Measurements from ENCODE around the gene SRRM5. TPM values are rescaled to one million over a fixed set of nuclear protein-coding genes. Genes with fewer than 3 reads are reported as not detected.

SRRM5 gene
- total RNA-seq, 1 experiment from 2014 or later: not detected

DNA sequence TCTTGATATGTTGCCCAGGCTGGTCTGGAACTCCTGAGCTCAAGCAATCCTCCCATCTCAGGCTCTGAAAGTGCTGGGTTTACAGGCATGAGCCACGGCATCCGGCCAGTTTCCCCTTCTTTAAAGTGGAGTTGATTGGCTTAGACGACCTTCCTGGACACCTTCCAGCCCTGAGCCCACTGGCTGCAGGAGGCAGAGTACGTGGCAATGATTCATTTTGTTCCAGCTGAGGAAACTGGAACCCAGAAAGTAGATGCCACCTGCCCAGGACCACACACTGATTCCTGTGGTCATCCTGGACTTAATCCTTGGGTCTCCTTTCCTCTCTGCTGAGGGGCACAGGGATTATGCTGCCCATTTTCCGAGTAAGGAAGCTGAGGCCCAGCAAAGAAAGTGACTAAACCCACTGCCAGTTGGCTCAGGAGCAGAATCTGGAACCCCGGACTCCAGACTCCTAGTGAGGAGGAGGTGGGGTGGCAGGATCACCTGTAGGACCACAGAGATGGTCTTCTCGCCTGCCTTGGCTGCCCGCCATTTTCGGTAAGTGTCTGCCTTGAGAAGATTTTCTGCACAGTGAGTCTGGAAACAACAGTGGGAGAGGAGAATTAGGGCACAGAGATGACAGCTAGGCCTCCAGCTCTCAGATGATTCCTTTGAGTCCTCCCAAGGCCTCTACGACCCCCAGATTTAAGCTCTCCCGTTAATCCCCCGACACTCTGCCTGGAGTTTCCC, 37.3 kb upstream of the SRRM5 start:
- Histone ChIP-seq H4K20me1 (ENCODE audit: insufficient read depth) (no peaks in the 10 kb centered on the region), H3K27me3 (ENCODE audit: insufficient read depth, low read length) (no peaks in the 10 kb centered on the region), H2AFZ (ENCODE audit: low read depth, low read length, poor library complexity, severe bottlenecking) (no peak overlapping the region), H3K79me2 (ENCODE audit: insufficient read depth, low read length) (peaks cover 10% of the 10 kb centered on the region; the same call in 1 of the 2 replicates), H3K4me2 (ENCODE audit: low read length) (peak overlapping the region; percentile 89), H3K9me2 (ENCODE audit: insufficient read depth) (no peaks in the 10 kb centered on the region), H3K4me1 (ENCODE audit: control insufficient read depth in 1 of 2, insufficient read depth in 2 of 2, low read length in 2 of 2) (peaks cover 11 to 14% of the 10 kb centered on the region in 2 experiments), H3K27ac (ENCODE audit: low read depth, low read length) (peak overlapping the region; percentile 70), H3K9me3 (ENCODE audit: control insufficient read depth in 1 of 2, insufficient read depth in 1 of 2, low read depth in 1 of 2, low read length in 2 of 2) (no peaks in the 10 kb centered on the region), H3K4me3 (replicated peaks in 1 of 2; ENCODE audit: low read depth in 1 of 2, low read length in 2 of 2) (peak overlapping the region; percentile 81 to 85), H3K36me3 (ENCODE audit: control insufficient read depth in 1 of 2, insufficient read depth in 2 of 2, low read length in 2 of 2) (no peaks in the 10 kb centered on the region), H3K9ac (ENCODE audit: low read length) (peak overlapping the region; percentile 90)
- RAD21 ChIA-PET (ENCODE audit: low non-redundant PET in 1 of 2, low total read pairs in 2 of 2, uncharacterized antibody in 2 of 2, unreplicated experiment in 2 of 2): no interaction called here
- POLR2A ChIA-PET: interaction anchor here (0.6 to 1.8 kb wide), 2 partner anchors 22 to 29 kb away, joined by 3 to 6 read pairs; partner anchors contain the start of genes IRGQ and ZNF576
- CTCF ChIA-PET: interaction anchor here (0.7 kb wide), 1 partner anchor 20 kb away, joined by 3 read pairs; no protein-coding TSS in a partner anchor
- ATAC-seq (no peak), DNase-seq (ENCODE audit: low read depth, low spot score) (no peak)
- BruUV-seq (replicated peaks): TSS peak; percentile 54
- no peak for TF ChIP-seq SIN3A (IDR thresholded peaks at IDR 0.05; ENCODE audit: low read depth)
- TF ChIP-seq EGR1 (IDR thresholded peaks at IDR 0.05; ENCODE audit: low read depth): no peak
- TF ChIP-seq, protein P1, sequence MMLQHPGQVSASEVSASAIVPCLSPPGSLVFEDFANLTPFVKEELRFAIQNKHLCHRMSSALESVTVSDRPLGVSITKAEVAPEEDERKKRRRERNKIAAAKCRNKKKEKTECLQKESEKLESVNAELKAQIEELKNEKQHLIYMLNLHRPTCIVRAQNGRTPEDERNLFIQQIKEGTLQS (IDR thresholded peaks at IDR 0.05): no peak
- TF ChIP-seq, protein P2, sequence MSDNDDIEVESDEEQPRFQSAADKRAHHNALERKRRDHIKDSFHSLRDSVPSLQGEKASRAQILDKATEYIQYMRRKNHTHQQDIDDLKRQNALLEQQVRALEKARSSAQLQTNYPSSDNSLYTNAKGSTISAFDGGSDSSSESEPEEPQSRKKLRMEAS (IDR thresholded peaks at IDR 0.05): no peak
- TF ChIP-seq, protein P3, sequence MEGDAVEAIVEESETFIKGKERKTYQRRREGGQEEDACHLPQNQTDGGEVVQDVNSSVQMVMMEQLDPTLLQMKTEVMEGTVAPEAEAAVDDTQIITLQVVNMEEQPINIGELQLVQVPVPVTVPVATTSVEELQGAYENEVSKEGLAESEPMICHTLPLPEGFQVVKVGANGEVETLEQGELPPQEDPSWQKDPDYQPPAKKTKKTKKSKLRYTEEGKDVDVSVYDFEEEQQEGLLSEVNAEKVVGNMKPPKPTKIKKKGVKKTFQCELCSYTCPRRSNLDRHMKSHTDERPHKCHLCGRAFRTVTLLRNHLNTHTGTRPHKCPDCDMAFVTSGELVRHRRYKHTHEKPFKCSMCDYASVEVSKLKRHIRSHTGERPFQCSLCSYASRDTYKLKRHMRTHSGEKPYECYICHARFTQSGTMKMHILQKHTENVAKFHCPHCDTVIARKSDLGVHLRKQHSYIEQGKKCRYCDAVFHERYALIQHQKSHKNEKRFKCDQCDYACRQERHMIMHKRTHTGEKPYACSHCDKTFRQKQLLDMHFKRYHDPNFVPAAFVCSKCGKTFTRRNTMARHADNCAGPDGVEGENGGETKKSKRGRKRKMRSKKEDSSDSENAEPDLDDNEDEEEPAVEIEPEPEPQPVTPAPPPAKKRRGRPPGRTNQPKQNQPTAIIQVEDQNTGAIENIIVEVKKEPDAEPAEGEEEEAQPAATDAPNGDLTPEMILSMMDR (IDR thresholded peaks at IDR 0.05 in 2 of 3, conservative IDR thresholded peaks at IDR 0.05 in 1 of 3; ENCODE audit: borderline replicate concordance in 1 of 3, insufficient read depth in 1 of 3, low read depth in 2 of 3, low read length in 2 of 3): no peak
- TF ChIP-seq TCF7L2 (IDR thresholded peaks at IDR 0.05; ENCODE audit: borderline replicate concordance, extremely low read depth, insufficient read depth, insufficient read length): no peak
- no peak for TF ChIP-seq EZH2phosphoT487 (IDR thresholded peaks at IDR 0.05; ENCODE audit: borderline replicate concordance)
- TF ChIP-seq, protein P4, sequence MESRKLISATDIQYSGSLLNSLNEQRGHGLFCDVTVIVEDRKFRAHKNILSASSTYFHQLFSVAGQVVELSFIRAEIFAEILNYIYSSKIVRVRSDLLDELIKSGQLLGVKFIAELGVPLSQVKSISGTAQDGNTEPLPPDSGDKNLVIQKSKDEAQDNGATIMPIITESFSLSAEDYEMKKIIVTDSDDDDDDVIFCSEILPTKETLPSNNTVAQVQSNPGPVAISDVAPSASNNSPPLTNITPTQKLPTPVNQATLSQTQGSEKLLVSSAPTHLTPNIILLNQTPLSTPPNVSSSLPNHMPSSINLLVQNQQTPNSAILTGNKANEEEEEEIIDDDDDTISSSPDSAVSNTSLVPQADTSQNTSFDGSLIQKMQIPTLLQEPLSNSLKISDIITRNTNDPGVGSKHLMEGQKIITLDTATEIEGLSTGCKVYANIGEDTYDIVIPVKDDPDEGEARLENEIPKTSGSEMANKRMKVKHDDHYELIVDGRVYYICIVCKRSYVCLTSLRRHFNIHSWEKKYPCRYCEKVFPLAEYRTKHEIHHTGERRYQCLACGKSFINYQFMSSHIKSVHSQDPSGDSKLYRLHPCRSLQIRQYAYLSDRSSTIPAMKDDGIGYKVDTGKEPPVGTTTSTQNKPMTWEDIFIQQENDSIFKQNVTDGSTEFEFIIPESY (IDR thresholded peaks at IDR 0.05; ENCODE audit: extremely low read depth, insufficient replicate concordance, low read length): no peak
- TF ChIP-seq RAD21 (IDR thresholded peaks at IDR 0.05; ENCODE audit: low read depth): no peak
- no peak for TF ChIP-seq CBX3 (IDR thresholded peaks at IDR 0.05; ENCODE audit: low read depth)
- no peak for TF ChIP-seq POLR2AphosphoS5 (IDR thresholded peaks at IDR 0.05; ENCODE audit: low read depth, low read length)
- intact Hi-C loops (cut with micrococcal nuclease): loop anchor here (1.0 kb wide), 1 partner anchor 22 kb away; the partner anchor contains the start of genes IRGQ and ZNF576

Measured in HCT116 (cell line).